Upper lobe of left lung (tissue), 6 donors: Measurements from ENCODE around the gene STX2. TPM values are rescaled to one million over a fixed set of nuclear protein-coding genes. Genes with fewer than 3 reads are reported as not detected.

Source experiments
- ATAC-seq, 2 donors: fragments of 200-7000 bp; cut with Tn5 transposase; one replicate each; pipeline ENCODE4 v1.9.1; 2022; ENCODE audit warnings: mild to moderate bottlenecking in 2 of 2, moderate library complexity in 2 of 2; ENCODE audit not compliant: low FRiP score in 2 of 2
- DNase-seq, 2 donors: peaks; one replicate each; pipeline ENCODE4 v3.0.0-alpha.2; 2019 to 2020
- H3K27ac ChIP-seq, 4 donors: fragments of 200-600 bp; sonication (generic); one replicate each; pipeline ENCODE4 v1.5.1; 2016 to 2019
- H3K27me3 ChIP-seq, 4 donors: fragments of 200-600 bp; sonication (generic); one replicate each; pipeline ENCODE4 v1.5.1; 2017 to 2019
- H3K36me3 ChIP-seq, 4 donors: fragments of 200-600 bp; sonication (generic); one replicate each; pipeline ENCODE4 v1.5.1; 2016 to 2019
- H3K4me1 ChIP-seq, 4 donors: fragments of 200-600 bp; sonication (generic); one replicate each; pipeline ENCODE4 v1.5.1; 2018 to 2019
- H3K4me3 ChIP-seq, 4 donors: fragments of 200-600 bp; sonication (generic); one replicate each; pipeline ENCODE4 v1.5.1; 2017 to 2019; ENCODE audit warnings: mild to moderate bottlenecking in 2 of 4, moderate library complexity in 1 of 4
- H3K9me3 ChIP-seq, 4 donors: fragments of 200-600 bp; sonication (generic); one replicate each; pipeline ENCODE4 v1.5.1; 2018 to 2019
- EP300 ChIP-seq, 4 donors: sonication (generic); formaldehyde crosslinking; IDR thresholded peaks; one replicate each; pipeline ENCODE4 v1.5.1; 2017; ENCODE audit warnings: antibody characterized with exemption in 4 of 4, control low read depth in 2 of 4
- POLR2A ChIP-seq, 4 donors: fragments of 450-650 bp; IDR thresholded peaks; one replicate each; pipeline ENCODE4 v1.5.1; 2016 to 2017; ENCODE audit warnings: antibody characterized with exemption in 4 of 4, mild to moderate bottlenecking in 2 of 4
- POLR2AphosphoS5 ChIP-seq, 2 donors: sonication (generic); formaldehyde crosslinking; IDR thresholded peaks; one replicate each; pipeline ENCODE4 v1.5.1; 2017; ENCODE audit warnings: antibody characterized with exemption in 2 of 2
- WGBS, 2 donors: methylation state at CpG; one replicate each; pipeline ENCODE4 v1.1.5; 2017 to 2018; 5-methylcytosine and 5-hydroxymethylcytosine counted together
- total RNA-seq, 6 donors: library from RNA; depleted of rRNA in 4 of 6; stranded (reverse); fragments of >200 nt in 4 of 6; gene quantifications; one replicate each; pipeline versions ENCODE4 v1.1.0 to v1.2.1, GENCODE V29; 2016 to 2021
- TF ChIP-seq, protein P1 (sequence below), 6 experiments: fragments of 450-650 bp in 4 of 6; fragments of 200-600 bp in 2 of 6; sonication (generic) in 2 of 6; IDR thresholded peaks; one replicate each; pipeline ENCODE4 v1.5.1; 2016 to 2019; ENCODE audit warnings: antibody characterized with exemption in 6 of 6
- donor health status: DM: no; HTN: no; CAD: no; lungs with moderate emphysema.
- donor health status: DM: no; HTN: yes; CAD: no; lungs with severe emphysema.

Gene STX2
- total RNA-seq, 6 donors from 2014 or later, result 12.4 to 113 (median 27.0) TPM

DNA sequence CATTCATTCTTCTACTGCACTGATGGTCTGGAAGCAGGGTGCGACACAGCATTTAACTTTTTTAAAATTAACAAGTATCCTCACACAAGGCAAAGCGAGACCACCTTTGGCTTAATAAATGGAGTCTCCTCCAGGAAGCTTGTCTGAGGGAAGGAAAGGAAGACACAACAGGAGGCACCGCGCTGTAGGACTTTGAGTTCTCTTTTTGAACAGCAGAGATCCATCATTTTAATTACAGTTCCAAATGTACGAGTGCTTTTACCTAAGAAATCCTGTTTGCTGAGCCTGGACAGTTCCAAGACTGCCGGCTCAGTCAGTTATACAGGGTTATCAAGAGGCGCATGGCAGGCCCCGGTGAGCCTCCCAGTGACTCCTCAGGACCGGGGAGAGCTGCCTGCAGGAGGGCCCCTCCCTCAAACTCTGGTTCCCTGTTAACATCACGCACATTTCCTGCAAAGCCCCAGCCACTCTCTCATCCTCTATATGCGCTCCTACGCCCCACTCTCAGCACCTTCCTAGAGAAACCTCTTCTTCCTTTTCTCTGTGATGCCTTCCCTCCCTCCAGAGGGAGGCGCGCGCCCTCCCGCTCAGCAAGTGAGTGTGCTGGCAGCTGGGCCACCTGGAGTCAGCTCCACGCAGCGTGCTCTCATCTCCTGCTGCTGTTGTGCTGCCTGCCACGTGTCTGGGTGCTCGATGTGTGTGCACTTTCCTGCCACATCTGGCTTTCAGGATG is 46.1 kb downstream of the STX2 start:
- Histone ChIP-seq H3K27me3 (no peaks in the 10 kb centered on the region), H3K36me3 (peaks cover 0 to 95% (median 43%) of the 10 kb centered on the region in 4 donors), H3K9me3 (no peaks in the 10 kb centered on the region), H3K27ac (no peak overlapping the region), H3K4me1 (no peaks in the 10 kb centered on the region), H3K4me3 (no peak overlapping the region)
- 87 to 90% methylated on average over 20 of the region's 20 CpGs for WGBS, 2 donors
- TF ChIP-seq POLR2AphosphoS5 (IDR thresholded peaks at IDR 0.05), result no peak
- TF ChIP-seq, protein P1, sequence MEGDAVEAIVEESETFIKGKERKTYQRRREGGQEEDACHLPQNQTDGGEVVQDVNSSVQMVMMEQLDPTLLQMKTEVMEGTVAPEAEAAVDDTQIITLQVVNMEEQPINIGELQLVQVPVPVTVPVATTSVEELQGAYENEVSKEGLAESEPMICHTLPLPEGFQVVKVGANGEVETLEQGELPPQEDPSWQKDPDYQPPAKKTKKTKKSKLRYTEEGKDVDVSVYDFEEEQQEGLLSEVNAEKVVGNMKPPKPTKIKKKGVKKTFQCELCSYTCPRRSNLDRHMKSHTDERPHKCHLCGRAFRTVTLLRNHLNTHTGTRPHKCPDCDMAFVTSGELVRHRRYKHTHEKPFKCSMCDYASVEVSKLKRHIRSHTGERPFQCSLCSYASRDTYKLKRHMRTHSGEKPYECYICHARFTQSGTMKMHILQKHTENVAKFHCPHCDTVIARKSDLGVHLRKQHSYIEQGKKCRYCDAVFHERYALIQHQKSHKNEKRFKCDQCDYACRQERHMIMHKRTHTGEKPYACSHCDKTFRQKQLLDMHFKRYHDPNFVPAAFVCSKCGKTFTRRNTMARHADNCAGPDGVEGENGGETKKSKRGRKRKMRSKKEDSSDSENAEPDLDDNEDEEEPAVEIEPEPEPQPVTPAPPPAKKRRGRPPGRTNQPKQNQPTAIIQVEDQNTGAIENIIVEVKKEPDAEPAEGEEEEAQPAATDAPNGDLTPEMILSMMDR (IDR thresholded peaks at IDR 0.05), result no peak
- TF ChIP-seq POLR2A (IDR thresholded peaks at IDR 0.05), result no peak
- TF ChIP-seq EP300 (IDR thresholded peaks at IDR 0.05), result no peak
- ATAC-seq (peak in 1 of 2 donors; percentile 17), DNase-seq (no peak)

DNA sequence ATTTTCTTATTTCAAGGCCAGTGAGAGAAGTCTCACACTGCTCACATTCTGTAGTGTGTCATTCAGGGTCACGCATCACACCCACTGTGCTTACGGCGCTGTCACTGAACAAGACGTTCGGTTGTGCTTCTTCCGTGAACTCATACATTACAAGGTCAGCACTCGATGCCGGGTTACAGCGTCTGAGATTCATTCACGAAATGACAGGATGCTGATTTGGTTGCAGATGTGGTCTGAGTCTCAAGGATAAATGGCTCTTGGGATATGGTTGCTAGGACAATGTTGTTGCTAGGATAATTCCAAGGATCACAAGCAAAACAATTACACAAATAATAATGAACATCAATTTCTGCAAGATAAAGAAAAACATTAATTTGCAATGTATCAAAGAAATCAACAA is 47.4 kb downstream of the STX2 start:
- DNase-seq, result no peak

GRCh38 chr12:130788515-130788914 is 50.5 kb downstream of the STX2 start:
- 87 to 90% methylated on average over 15 to 21 of the region's 21 CpGs for WGBS, 2 donors
- Histone ChIP-seq H3K4me3 (no peak overlapping the region), H3K36me3 (peaks cover 0 to 84% (median 21%) of the 10 kb centered on the region in 4 donors), H3K27me3 (no peaks in the 10 kb centered on the region), H3K27ac (no peak overlapping the region), H3K4me1 (no peaks in the 10 kb centered on the region), H3K9me3 (peaks cover 4 to 12% (median 10%) of the 10 kb centered on the region in 4 donors)
- peak in 1 of 2 donors; percentile 43 for ATAC-seq
- peak in 1 of 2 donors; percentile 70 for DNase-seq
- TF ChIP-seq, protein P1 (IDR thresholded peaks at IDR 0.05), result no peak

More for the DNA sequence above, 47.4 kb downstream of the STX2 start:
- H3K27me3 ChIP-seq, result no peaks in the 10 kb centered on the region
- no peaks in the 10 kb centered on the region for H3K4me1 ChIP-seq
- ATAC-seq, result no peak
- TF ChIP-seq, protein P1 (IDR thresholded peaks at IDR 0.05), result no peak
- TF ChIP-seq EP300 (IDR thresholded peaks at IDR 0.05), result no peak
- TF ChIP-seq POLR2AphosphoS5 (IDR thresholded peaks at IDR 0.05), result no peak
- TF ChIP-seq POLR2A (IDR thresholded peaks at IDR 0.05), result no peak
- no peak overlapping the region for H3K4me3 ChIP-seq
- 93 to 95% methylated on average over 10 of the region's 10 CpGs for WGBS, 2 donors
- no peak overlapping the region for H3K27ac ChIP-seq
- no peaks in the 10 kb centered on the region for H3K9me3 ChIP-seq
- H3K36me3 ChIP-seq, result peaks cover 0 to 93% (median 32%) of the 10 kb centered on the region in 4 donors

DNA sequence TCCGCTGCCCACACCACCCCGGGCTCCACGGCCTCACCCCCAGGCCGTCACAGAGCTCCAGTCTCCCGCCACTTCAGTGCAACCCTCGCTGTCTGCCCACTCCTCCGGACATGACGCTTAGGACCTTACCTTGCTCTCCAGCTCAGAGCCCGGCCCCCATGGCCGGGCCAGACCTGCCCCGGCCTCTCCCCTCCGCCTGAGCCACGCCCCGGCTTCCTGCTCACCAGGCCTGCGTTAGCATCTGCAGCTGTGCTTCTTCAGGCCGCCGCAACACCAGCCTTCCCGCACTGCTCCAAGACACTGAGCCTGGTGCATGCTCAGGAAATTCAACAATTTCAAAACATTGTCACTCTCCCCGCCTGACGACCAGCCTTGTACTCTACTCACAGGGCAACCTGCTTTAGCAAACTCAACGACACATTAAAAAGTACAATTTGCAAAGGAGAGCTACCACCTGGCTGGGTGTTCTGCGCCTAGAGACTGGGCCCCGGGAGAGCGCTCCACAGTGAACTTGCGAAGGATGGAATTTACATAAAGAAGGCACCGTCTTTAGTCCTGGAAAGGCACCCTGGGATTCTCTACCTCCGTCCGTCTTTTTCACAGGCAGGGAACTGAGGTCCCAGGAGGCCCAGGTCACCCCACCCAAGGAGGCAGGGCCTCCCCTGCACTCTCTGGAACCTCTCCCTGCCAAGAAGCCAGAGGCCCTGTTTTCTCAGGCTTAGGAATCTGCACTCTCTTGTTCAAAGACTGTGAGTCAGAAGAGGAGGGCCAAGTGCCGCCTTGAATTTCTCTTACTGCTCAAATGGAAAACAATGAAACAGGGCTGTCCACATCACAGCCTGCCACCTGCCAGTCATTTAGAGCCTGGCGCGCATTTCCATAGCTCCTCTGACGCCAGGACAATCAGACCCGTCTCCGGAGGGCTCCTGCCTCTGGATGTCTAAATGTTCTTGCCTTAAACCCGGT is 51.3 kb downstream of the STX2 start:
- ATAC-seq (peak in 1 of 2 donors; percentile 28), DNase-seq (peak in 1 of 2 donors; percentile 75)
- TF ChIP-seq, protein P1 (IDR thresholded peaks at IDR 0.05), result no peak
- no peak for TF ChIP-seq EP300 (IDR thresholded peaks at IDR 0.05)
- TF ChIP-seq POLR2A (IDR thresholded peaks at IDR 0.05), result no peak
- no peak for TF ChIP-seq POLR2AphosphoS5 (IDR thresholded peaks at IDR 0.05)
- H3K27me3 ChIP-seq, result no peaks in the 10 kb centered on the region
- H3K36me3 ChIP-seq, result peaks cover 0 to 80% (median 17%) of the 10 kb centered on the region in 4 donors
- peaks cover 4 to 12% (median 10%) of the 10 kb centered on the region in 4 donors for H3K9me3 ChIP-seq
- no peaks in the 10 kb centered on the region for H3K4me1 ChIP-seq
- H3K4me3 ChIP-seq, result no peak overlapping the region
- WGBS, 2 donors, result 88 to 91% methylated on average over 34 to 35 of the region's 35 CpGs
- no peak overlapping the region for H3K27ac ChIP-seq
